ENCODE data around the gene SLC7A7. TPM values are rescaled to one million over a fixed set of nuclear protein-coding genes. Genes with fewer than 3 reads are reported as not detected.
A peak's percentile ranks its signal among the peaks of the same experiment; 100 is the strongest.
"Not testable (repeated sequence)": the region's sequence is repeated elsewhere in the genome, so short reads cannot be mapped to it uniquely, and the experiment has no call there.

The SLC7A7 gene
- total RNA-seq, 1 donor from 2014 or later = 4.8 TPM

DNA sequence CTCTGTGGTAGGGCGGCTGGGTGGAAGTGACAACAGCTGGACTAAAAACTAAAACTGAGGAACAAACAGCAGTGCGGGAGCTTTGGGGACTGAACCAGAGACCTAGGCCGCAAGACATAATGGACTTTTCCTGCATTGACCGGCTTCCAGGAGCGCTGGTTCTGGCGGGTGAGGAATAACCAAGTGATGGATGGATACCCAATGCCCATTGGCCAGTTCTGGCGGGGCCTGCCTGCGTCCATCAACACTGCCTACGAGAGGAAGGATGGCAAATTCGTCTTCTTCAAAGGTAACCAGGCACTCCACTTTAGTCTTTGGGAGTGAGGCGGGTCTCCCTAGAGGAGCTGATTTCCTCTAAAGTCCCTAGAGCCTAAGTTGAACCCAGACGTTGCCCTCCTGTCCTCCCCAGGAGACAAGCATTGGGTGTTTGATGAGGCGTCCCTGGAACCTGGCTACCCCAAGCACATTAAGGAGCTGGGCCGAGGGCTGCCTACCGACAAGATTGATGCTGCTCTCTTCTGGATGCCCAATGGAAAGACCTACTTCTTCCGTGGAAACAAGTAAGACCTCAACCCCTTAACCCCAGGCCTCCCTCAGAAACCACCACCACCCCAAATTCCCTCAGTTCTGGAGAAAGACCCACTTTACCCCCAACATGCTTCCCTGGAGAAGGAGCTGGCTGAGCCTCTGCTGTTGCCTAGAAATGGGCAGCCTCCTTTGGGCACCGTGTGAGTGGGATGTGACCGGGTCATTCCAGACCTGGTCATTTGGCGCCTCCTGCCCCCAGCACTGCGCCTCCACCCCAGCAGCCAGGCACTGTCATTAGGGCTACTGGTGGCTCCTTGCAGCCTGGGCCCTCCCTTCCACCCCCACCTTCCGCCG is 29.2 kb upstream of the SLC7A7 start:
- DNase-seq (ENCODE audit: low spot score) = no peak

DNA sequence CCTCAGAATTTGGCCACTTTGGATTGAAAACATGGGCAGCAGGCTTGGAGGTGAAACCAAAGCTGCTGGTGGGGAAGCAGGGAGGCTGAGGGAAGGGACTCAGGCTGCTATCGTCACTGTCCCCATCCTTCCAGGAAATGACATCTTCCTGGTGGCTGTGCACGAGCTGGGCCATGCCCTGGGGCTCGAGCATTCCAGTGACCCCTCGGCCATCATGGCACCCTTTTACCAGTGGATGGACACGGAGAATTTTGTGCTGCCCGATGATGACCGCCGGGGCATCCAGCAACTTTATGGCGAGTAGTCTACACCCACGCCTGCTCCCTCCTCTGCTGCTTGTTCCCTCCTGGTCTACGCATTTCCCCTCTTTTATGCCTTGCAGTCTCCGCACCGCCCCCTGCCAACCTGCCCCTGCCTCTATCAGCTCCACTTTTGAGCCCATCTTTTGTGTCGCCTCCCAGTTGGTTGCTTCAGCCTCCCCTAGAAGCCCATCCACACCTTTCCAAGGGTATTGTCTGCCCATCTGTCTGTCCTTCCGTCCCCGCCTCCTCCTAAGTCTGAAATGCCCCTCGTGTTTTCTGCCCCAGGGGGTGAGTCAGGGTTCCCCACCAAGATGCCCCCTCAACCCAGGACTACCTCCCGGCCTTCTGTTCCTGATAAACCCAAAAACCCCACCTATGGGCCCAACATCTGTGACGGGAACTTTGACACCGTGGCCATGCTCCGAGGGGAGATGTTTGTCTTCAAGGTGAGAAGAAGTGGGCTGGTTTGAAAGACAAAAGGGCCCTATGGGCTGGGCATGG is 28.1 kb upstream of the SLC7A7 start:
- DNase-seq (ENCODE audit: low spot score) = no peak

GRCh38 chr14:22842211-22843122 is 27.2 kb upstream of the SLC7A7 start:
- no peak for DNase-seq (ENCODE audit: low spot score)

- no peak for DNase-seq (ENCODE audit: low spot score)
Measured at GRCh38 chr14:22841769-22842168, 26.5 kb upstream of the SLC7A7 start.

DNA sequence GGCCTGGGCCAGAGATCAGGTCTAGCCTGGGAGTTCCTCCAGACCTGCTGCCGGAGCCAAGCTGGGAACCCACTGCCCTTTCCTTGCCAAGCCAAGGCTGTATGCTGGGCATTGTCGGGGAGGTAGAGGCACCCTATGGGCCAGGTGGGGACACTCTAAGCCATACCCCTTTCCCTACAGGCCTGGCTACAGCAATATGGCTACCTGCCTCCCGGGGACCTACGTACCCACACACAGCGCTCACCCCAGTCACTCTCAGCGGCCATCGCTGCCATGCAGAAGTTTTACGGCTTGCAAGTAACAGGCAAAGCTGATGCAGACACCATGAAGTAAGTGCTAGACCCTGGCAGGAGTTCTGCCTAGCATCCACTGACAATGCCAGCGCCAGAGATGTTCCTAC is 26.1 kb upstream of the SLC7A7 start:
- no peak for DNase-seq (ENCODE audit: low spot score)

- DNase-seq (ENCODE audit: low spot score) = no peak
Measured at GRCh38 chr14:22839159-22839779, 24.0 kb upstream of the SLC7A7 start.

DNA sequence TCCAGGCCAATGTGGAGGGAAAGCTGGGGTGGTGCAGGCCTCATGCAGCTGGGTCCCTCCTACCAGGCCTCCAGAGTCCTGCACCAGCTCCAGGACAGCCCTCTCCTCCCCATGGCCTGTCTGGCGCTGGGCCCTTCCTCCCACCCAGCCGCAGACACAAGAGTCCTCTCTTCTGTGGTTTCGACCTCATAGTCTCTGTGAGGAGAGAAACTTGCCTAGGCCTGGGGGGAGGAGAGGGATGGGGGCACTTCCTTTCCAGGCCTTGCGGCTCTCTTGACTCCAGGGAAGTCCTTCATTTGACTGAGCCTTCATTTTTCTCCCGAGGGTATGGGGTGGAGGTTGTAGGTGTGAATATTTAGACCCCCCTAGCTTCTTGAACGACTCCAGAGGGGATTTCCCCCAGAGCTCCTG is 23.4 kb upstream of the SLC7A7 start:
- DNase-seq (ENCODE audit: low spot score) = peak; percentile 61

- peak; percentile 74 for DNase-seq (ENCODE audit: low spot score)
Measured at GRCh38 chr14:22837750-22838538, 22.7 kb upstream of the SLC7A7 start.

GRCh38 chr14:22837114-22837749 is 22.0 kb upstream of the SLC7A7 start:
- DNase-seq (ENCODE audit: low spot score) = peak; percentile 68

GRCh38 chr14:22836301-22837113 is 21.3 kb upstream of the SLC7A7 start, which contains the start of gene MMP14:
TSS of gene MMP14 (plus strand) at chr14:22836585. CDS start at chr14:22836818, 233 bp downstream.
- DNase-seq (ENCODE audit: low spot score) = peak; percentile 98

DNA sequence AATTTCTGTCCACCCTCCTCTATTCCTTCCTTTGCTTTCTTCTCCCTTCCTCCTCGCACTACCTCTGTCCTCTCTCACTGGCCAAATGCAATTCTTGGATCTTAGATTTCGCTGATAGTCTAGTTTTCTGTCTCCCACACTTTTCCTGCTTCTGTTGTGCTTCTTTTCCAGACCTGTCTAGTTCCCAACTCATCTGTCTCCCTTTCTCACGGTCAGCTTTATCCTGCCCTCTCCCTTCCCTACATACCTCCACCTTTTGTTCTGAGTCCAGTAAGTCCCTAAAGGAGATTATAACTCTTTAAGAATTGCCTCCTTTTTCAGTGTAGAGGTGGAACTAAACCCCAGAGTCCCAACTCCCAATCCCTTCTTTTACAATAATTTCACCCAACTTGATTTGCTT is 20.3 kb upstream of the SLC7A7 start:
- no peak for DNase-seq (ENCODE audit: low spot score)

GRCh38 chr14:22830443-22831010 is 15.3 kb upstream of the SLC7A7 start:
- DNase-seq (ENCODE audit: low spot score) = no peak

- DNase-seq (ENCODE audit: low spot score) = peak; percentile 96
Measured at GRCh38 chr14:22829661-22830442, 14.6 kb upstream of the SLC7A7 start, which contains the start of gene MRPL52. TSS of gene MRPL52 (plus strand) at chr14:22829887. CDS start at chr14:22829913, 26 bp downstream.

DNA sequence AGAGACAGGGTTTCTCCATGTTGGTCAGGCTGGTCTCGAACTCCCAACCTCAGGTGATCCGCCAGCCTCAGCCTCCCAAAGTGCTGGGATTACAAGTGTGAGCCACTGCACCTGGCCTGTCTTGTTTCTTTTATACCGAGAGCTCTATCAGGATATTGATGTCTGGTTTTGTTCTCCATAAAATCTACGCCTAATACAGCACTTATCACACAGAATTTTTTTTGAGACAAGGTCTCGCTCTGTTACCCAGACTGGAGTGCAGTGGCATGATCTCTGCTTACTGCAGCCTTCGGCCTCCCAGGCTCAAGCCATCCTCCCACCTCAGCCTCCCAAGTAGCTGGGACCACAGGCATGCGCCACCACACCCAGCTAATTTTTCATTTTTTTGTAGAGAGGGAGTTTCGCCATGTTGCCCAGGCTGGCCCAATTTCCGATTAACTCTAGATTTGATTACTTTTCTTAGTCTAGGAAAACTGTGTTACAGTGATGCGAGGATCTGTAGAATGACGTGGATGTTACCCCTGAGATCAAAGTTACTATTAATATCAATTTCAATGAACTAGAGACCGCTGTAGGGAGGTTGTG is 13.9 kb upstream of the SLC7A7 start:
- not testable (repeated sequence) for DNase-seq (ENCODE audit: low spot score)

DNA sequence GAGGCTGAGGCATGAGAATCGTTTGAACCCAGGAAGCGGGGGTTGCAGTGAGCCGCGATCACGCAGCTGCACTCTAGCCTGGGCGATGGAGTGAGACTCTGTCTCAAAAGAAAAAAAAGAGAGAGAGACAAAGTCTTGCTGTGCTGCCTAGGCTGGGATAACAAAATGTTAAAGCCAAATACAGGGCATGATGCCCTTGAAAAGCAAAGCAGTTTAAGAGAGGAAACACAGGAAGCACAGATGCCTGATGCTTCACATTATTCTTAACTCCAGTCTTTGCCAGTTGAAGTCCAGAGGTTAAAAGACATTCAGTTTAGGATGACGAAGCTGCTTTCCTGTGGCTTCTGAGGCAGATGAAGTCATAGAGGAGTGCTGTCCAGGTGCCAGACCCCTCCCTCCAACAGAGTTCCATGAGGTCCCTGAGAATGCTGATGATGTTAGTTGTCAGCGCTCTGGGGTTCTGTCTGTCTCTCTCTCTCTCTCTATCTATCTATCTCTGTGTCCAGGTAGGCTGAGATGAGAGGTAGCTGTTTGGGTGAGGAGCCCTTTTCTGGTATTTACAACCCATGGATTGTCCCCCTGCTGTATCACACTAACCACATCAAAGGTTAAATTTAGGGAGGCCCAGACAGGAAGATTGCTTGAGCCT is 9.6 kb upstream of the SLC7A7 start:
- peak; percentile 66 for DNase-seq (ENCODE audit: low spot score)

GRCh38 chr14:22822571-22823098 is 7.4 kb upstream of the SLC7A7 start:
- peak; percentile 94 for DNase-seq (ENCODE audit: low spot score)

All from umbilical cord (tissue), 2 donors.